Right lobe of liver (tissue), 6 donors: ENCODE data around the gene SH2D7. TPM values are rescaled to one million over a fixed set of nuclear protein-coding genes. Genes with fewer than 3 reads are reported as not detected.

Source experiments
- ATAC-seq, 4 donors: fragments of 200-7000 bp; cut with Tn5 transposase; one replicate each; pipeline ENCODE4 v1.9.1; 2020; ENCODE audit warnings: mild to moderate bottlenecking in 4 of 4, moderate library complexity in 4 of 4
- DNase-seq, 3 donors: peaks; one replicate each; pipeline ENCODE4 v3.0.0-alpha.2; 2020
- H3K27ac ChIP-seq, 3 donors: fragments of 200-600 bp; one replicate each; pipeline ENCODE4 v1.8.0; 2022
- H3K27me3 ChIP-seq, 2 donors: fragments of 200-600 bp; one replicate each; pipeline ENCODE4 v1.8.0; 2022
- H3K36me3 ChIP-seq, 4 donors: fragments of 200-600 bp; sonication (generic) in 1 of 4; one replicate each; pipeline versions ENCODE4 v1.5.1 to v1.8.0; 2017 to 2022; ENCODE audit warnings: control low read depth in 1 of 4
- H3K4me1 ChIP-seq, 4 donors: fragments of 200-600 bp; sonication (generic) in 1 of 4; one replicate each; pipeline versions ENCODE4 v1.5.1 to v1.8.0; 2017 to 2022; ENCODE audit warnings: control low read depth in 1 of 4
- H3K4me3 ChIP-seq, 3 donors: fragments of 200-600 bp; one replicate each; pipeline ENCODE4 v1.8.0; 2022
- H3K9me3 ChIP-seq, 4 donors: fragments of 200-600 bp; sonication (generic) in 1 of 4; one replicate each; pipeline versions ENCODE4 v1.5.1 to v1.8.0; 2017 to 2022; ENCODE audit warnings: control low read depth in 1 of 4
- POLR2A ChIP-seq: fragments of 450-650 bp; IDR thresholded peaks from one replicate; pipeline ENCODE4 v1.6.1; 2017; ENCODE audit warnings: antibody characterized with exemption, mild to moderate bottlenecking
- WGBS: methylation state at CpG from one replicate; pipeline ENCODE4 v1.1.6; 2018; ENCODE audit warnings: low coverage, low lambda C conversion rate; ENCODE audit not compliant: insufficient coverage; ENCODE audit errors: missing lambda C conversion rate; 5-methylcytosine and 5-hydroxymethylcytosine counted together
- intact Hi-C, 2 donors: fragments of 100-400 bp; cut with DNase I; formaldehyde crosslinking; loops; one replicate each; pipeline versions ENCODE4 v1.11.2 to v1.14.1; 2022
- total RNA-seq, 6 experiments: library from RNA; depleted of rRNA in 2 of 6; stranded (reverse); fragments of >200 nt in 2 of 6; fragmentation: NEBNext Ultra II Directional in 3 of 6; extraction: Animal tissue kit (Norgen Biotek cat#: 25700) in 3 of 6; gene quantifications; one replicate each; pipeline versions ENCODE4 v1.1.0 to v1.2.4, GENCODE V29; 2016 to 2023
- TF ChIP-seq, protein P1 (sequence below), 4 donors: fragments of 200-600 bp in 3 of 4; fragments of 450-650 bp in 1 of 4; IDR thresholded peaks; one replicate each; pipeline versions ENCODE4 v1.5.1 to v1.8.0; 2016 to 2022; ENCODE audit warnings: antibody characterized with exemption in 4 of 4, mild to moderate bottlenecking in 2 of 4
- donor health status: DM: no; HTN: yes; CAD: no.
- donor health status: DM: no; HTN: no; CAD: no.
- donor health status: DM: no; HTN: no; CAD: no.
- donor health status: DM: no; HTN: yes; CAD: no.
- donor health status: DM: no; HTN: yes; CAD: no.

The SH2D7 gene
- total RNA-seq, 6 experiments from 2014 or later: not detected

DNA sequence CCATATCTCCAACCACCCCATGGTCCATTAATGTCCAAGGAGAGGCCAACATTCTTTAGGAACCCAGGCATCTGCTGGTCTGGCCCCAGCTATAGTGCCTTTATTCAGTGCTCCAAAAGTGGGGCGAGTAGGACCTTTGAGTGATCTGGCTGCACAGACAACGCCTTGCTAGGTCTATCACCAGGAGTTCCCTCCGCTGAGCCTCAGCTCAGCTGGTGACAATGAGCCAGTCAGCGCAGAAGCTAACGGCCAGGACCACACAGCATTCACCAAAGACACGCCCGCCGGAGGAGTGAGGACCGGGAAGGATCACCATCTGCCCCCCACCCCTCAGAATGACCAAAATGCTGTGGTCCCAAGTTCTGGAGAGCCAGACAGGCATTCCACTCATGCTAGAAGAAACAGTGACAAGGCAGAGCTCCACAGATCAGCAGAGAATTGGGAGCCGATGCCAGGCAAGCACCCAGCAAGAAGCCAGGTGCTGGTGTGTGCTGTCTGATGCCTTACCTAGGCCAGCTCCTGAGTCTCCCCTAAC, 33.9 kb upstream of the SH2D7 start:
- ATAC-seq (no peak), DNase-seq (no peak)
- intact Hi-C loops: no loop called here
- Histone ChIP-seq H3K27ac (peak overlapping the region in 1 of 3 donors; percentile 30), H3K4me1 (peaks cover 0 to 83% (median 36%) of the 10 kb centered on the region in 4 donors), H3K4me3 (no peak overlapping the region), H3K27me3 (no peaks in the 10 kb centered on the region), H3K36me3 (no peaks in the 10 kb centered on the region), H3K9me3 (no peaks in the 10 kb centered on the region)
- no peak for TF ChIP-seq POLR2A
- TF ChIP-seq, protein P1, sequence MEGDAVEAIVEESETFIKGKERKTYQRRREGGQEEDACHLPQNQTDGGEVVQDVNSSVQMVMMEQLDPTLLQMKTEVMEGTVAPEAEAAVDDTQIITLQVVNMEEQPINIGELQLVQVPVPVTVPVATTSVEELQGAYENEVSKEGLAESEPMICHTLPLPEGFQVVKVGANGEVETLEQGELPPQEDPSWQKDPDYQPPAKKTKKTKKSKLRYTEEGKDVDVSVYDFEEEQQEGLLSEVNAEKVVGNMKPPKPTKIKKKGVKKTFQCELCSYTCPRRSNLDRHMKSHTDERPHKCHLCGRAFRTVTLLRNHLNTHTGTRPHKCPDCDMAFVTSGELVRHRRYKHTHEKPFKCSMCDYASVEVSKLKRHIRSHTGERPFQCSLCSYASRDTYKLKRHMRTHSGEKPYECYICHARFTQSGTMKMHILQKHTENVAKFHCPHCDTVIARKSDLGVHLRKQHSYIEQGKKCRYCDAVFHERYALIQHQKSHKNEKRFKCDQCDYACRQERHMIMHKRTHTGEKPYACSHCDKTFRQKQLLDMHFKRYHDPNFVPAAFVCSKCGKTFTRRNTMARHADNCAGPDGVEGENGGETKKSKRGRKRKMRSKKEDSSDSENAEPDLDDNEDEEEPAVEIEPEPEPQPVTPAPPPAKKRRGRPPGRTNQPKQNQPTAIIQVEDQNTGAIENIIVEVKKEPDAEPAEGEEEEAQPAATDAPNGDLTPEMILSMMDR (IDR thresholded peaks at IDR 0.05): no peak
- WGBS: 87% methylated on average over 3 of the region's 10 CpGs

GRCh38 chr15:78059110-78059839, 33.1 kb upstream of the SH2D7 start:
- DNase-seq (peak in 1 of 3 donors; percentile 39), ATAC-seq (peak in 1 of 4 donors; percentile 9)
- Histone ChIP-seq H3K36me3 (no peaks in the 10 kb centered on the region), H3K4me3 (no peak overlapping the region), H3K27ac (peak overlapping the region; percentile 10 to 38 (median 30)), H3K4me1 (peaks cover 0 to 86% (median 38%) of the 10 kb centered on the region in 4 donors), H3K9me3 (no peaks in the 10 kb centered on the region), H3K27me3 (no peaks in the 10 kb centered on the region)
- intact Hi-C loops: no loop called here
- 80% methylated on average over 1 of the region's 3 CpGs for WGBS
- TF ChIP-seq, protein P1 (IDR thresholded peaks at IDR 0.05): no peak
- TF ChIP-seq POLR2A: no peak

- H3K27me3 ChIP-seq: no peaks in the 10 kb centered on the region
- WGBS: 87% methylated on average over 5 of the region's 5 CpGs
- TF ChIP-seq, protein P1 (IDR thresholded peaks at IDR 0.05): no peak
- no peak for TF ChIP-seq POLR2A
- no peaks in the 10 kb centered on the region for H3K36me3 ChIP-seq
- DNase-seq: peak in 1 of 3 donors; percentile 37
- ATAC-seq: no peak
- intact Hi-C loops: loop anchor here in 1 of 2 donors (10.0 kb wide), 1 partner anchor 55 kb away; no protein-coding TSS in a partner anchor
- H3K27ac ChIP-seq: peak overlapping the region; percentile 10 to 38 (median 30)
- no peaks in the 10 kb centered on the region for H3K9me3 ChIP-seq
- no peak overlapping the region for H3K4me3 ChIP-seq
- H3K4me1 ChIP-seq: peaks cover 0 to 86% (median 38%) of the 10 kb centered on the region in 4 donors
Observed at GRCh38 chr15:78060232-78060631, 32.1 kb upstream of the SH2D7 start.

DNA sequence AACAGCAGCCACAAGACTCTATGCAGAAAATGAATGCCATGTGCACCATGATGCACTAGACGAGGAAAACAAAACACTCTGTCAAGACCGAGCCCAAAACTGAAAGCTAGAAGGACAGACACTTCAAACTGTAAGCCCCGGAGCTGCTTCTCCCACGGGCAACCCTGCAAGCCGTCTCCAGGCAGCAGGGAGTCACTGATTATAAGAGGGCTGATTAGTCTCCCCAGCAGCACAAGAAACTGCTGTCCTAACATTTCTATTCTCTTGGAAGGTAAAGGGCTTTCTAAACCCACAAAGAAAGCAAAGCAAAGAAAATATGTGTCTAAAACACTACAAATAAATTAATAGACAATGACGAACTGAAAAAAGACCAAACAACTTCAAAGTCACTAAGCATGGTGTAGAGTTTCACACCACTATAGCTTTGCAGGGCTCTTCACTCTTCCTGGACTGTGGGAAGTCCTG, 30.4 kb upstream of the SH2D7 start:
- Histone ChIP-seq H3K4me3 (no peak overlapping the region), H3K36me3 (no peaks in the 10 kb centered on the region), H3K4me1 (peaks cover 0 to 86% (median 33%) of the 10 kb centered on the region in 4 donors), H3K9me3 (no peaks in the 10 kb centered on the region), H3K27ac (peak overlapping the region; percentile 34 to 99 (median 92)), H3K27me3 (no peaks in the 10 kb centered on the region)
- DNase-seq (peak in 1 of 3 donors; percentile 43), ATAC-seq (peak in 3 of 4 donors; percentile 6 to 16 (median 13))
- intact Hi-C loops: loop anchor here in 1 of 2 donors (10.0 kb wide), 1 partner anchor 57 kb away; no protein-coding TSS in a partner anchor
- TF ChIP-seq POLR2A: no peak
- TF ChIP-seq, protein P1 (IDR thresholded peaks at IDR 0.05): no peak
- WGBS: 0% methylated on average over 6 of the region's 6 CpGs
